GM19351 (cell line): ENCODE data around the gene CCDC187.

Experiments
- ATAC-seq: cut with Tn5 transposase; IDR thresholded peaks from one replicate; pipeline ENCODE4 v1.9.1; 2021; ENCODE audit warnings: mild to moderate bottlenecking, moderate library complexity; ENCODE audit not compliant: unreplicated experiment

Gene CCDC187

DNA sequence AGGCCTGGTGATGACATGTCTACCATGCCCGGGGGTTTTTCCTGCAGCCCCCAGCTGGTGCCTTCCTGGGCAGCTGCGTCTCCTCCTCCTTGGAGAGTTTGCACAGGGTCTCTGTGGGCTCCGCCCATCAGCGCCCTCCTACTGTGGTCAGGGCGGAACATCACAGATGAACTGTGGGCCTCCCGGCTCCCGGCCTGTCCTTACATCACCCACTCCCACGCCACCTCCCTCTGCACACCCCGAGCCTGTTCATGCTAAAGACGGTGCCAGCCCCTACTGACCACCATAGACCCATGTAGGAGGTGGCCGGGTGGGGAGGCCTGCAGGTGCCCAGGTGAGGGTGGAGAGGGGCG lies 36.0 kb upstream of the CCDC187 start:
- ATAC-seq: no peak

DNA sequence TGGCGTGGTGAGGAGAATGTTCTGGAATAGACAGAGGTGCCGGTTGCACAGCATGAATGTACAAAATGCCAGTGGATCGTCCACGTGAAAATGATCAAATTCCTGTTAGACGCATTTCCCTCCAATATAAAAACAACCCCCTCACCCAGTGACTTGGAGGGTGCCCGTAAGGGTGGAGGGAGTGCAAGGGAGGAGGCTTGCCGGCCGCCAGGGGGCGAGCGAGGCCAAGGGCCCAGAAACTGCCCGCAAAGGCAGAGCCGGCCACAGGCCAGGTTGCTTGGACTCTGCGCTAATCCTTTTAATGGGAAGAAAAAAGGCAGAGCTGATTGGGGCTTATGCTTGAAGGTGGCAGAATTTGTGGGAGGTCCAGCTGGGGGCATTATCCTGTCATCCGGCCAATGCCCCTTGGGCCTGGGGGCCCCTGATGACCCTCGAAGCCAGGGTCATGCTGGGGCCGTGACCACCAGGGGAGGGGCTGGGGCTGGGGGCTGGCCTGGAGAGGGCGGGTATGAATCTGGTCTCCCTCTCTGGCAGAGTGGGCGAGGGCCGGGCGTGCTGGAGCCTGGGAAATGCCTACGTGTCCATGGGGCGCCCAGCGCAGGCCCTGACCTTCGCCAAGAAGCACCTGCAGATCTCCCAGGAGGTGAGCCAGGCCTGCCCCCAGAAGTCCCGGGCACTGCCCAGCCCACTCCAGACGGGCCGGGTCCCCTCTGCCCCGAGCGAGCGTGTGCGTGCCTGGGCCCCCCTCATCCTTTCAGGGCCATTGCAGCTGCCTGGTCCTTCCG lies 35.5 kb upstream of the CCDC187 start:
- no peak for ATAC-seq

DNA sequence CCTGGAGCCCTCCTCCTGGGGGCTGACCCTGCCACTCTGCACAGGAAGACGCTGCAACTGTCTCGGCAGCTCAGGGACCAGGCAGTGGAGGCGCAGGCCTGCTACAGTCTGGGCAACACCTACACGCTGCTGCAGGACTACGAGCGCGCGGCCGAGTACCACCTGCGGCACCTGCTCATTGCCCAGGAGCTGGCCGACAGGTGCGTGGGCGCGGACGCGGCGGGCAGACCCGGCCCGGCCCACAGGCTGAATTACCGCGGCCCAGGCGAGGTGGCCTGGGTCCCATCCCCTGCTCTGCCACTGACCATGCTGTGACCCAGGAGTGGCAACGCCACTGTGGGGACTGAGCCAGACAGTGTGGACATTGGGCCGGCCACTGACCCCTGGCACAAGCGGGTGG lies 34.6 kb upstream of the CCDC187 start:
- no peak for ATAC-seq

DNA sequence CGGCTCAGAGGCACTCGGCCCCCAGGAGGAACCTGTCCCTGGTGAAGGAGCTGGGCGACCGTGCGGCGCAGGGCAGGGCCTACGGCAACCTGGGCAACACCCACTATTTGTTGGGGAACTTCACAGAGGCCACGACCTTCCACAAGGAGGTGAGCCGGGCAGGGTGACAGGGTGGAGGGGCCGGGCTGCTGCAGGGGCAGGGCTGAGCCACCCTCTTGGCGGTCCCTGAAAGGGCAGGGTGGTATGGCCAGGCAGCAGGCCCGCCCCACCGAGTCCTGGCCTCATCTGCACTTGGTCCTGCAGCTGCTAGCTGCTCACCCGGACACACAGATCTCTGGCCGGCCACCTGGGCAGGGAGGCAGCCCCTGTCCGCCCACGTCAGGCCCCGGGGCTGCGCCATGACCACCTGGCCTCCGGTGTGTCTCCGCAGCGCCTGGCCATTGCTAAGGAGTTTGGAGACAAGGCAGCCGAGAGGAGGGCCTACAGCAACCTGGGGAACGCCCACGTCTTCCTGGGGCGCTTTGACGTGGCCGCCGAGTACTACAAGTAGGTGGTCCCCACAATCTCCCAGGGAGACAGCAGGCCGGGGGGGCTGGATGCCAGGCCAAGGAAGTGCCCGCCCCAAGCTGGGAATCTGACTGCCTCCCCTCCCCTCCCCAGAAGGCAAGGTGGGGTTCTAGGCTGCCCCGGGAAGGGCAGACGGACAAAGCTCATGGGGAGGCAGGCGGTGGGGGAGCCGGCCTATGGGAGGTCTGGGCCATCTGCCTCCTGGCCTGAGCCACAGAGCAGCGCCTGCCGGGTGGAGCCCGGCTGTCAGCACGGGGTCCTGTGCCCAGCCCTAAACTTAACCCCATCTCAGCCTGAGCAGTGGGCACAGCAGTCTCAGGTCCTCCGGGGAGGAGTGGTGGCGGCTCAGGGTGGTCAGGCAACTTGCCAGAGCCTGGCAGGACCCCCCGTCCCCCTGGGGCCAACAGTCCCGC lies 33.8 kb upstream of the CCDC187 start:
- no peak for ATAC-seq

DNA sequence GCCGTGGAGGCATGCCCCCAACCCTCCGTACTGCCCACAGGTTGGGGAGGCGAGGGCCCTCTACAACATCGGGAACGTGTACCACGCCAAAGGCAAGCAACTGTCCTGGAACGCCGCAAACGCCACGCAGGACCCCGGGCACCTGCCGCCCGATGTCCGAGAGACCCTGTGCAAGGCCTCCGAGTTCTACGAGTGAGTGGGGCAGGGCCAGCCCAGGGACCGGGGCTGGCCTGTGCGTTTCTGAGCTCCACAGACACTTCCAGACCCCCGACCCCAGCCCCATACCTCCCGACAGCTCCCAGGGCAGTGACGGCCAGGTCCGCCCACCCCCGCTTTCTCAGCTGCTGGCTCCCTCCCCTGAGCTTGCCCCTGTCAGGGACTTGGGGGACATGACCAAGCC lies 33.0 kb upstream of the CCDC187 start:
- no peak for ATAC-seq

DNA sequence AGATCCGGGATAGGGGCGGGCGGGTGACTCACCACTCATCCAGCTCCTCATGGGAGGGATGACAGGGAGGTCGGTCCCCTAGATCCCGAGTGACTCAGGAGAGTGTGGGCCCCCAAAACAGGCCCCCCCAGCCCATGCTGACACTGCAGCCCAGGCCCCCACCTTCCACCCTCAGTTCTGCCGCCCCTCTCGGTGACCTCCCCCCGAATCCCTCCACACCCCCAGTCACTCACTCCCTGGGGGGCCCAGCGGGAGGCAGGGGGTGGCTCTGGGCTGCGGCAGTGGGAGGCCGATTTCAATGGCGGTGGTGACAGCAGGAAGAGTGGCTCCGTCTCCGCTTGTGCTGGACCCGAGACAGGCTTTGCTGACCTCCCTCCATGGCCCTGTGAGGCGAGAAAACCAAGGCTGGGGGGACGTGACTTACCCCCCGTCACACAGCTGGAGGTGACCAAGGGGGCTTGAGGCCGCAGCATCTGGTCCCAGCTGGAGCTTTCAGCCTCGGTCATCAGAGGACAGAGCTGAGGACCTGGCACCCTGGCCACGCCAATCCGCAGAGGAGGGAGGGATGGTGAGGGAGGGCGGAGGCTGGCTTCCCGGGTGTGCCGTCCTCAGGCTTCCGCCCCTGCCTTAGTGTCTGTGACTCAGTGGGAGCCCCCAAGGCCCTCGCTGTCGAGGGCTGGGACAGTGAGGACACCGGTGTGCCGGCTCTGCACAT lies 32.4 kb upstream of the CCDC187 start:
- ATAC-seq: no peak

DNA sequence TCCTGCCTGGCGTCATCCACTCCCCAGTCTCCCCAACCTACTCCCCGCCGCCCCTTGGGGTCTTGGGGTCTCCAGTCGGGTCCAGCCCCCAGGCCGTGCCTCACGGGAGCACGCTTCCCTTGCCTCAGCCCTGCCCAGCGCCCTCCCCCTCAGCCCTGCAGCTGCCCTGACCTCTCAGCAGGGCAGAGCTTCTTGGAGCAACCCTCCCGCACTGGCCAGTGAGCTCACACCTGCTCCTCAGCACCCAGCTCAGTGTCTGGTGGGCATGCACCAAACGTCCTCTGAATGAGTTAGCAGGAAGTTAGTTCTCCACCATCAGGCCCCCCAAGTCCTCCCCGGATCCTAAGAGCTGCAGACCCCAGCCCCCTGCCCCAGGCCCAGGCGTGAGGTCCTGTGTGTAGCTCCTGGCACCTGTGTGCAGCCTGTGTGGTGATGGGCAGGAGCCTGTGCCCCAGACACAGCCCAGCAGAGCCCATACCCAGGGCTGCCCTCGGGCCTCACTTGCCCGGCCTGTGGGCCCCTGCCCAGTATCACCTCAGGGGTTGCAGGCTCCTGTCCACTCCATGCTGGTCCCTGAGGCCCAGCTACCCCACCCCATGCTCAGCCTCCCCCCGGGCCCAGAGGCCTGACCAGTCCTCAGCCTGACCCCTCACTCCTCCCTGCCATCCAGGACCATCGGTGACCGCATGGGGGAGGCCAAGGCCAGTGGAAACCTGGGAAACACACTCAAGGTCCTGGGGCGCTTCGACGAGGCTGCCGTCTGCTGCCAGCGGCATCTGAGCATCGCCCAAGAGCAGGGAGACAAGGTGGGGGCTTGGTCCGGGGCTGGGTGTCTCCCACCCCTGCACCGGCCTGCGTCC lies 31.6 kb upstream of the CCDC187 start:
- no peak for ATAC-seq

DNA sequence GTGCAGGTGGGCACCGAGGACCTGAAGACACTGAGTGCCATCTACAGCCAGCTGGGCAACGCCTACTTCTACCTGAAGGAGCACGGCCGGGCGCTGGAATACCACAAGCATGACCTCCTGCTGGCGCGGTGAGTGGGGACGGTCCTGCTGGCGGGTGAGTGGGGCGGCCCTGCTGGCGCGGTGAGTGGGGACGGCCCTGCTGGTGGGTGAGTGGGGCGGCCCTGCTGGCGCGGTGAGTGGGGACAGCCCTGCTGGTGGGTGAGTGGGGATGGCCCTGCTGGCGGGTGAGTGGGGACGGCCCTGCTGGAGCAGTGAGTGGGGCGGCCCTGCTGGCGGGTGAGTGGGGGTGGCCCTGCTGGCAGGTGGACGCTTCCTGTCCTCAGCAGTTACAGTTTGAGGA lies 30.6 kb upstream of the CCDC187 start:
- ATAC-seq: no peak

DNA sequence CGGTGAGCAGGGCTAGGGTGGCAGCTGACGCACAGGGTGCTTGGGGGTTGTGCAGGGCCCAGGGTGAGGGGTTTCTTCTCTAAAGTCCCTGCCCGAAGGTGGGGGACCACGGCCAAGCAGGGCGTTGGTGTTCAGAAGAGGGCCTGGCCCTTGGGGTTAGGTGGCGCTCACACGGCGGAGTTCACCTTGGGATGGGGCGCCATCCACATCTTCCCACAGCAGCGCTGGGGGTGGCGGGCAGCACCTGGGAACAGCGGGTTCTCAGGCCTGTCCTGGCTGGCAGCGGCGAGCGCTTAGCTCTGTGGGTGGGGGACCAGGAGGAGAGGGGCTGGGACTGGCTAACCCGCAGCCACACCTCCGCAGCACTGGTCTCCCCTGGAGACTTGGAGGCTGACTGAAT lies 29.6 kb upstream of the CCDC187 start:
- ATAC-seq: no peak

DNA sequence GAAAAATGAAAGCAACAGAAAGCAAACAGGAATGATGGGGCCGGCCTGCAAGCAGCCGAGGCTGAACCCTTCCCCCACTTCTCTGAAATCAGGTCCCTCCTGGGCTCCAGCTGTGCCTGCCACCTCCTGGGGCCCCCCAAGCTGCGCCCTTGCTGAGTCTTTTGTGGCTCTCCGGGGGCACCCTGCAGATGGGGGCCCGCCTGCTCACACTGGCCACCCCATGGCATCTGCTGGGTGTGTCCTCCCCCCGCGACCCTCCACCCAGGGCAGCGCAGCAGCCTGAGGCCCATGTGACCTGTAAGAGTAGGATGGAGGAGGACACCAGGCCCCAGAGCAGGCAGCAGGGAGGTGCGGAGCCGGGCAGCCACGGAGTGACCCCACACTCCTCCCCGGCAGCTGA lies 29.2 kb upstream of the CCDC187 start:
- ATAC-seq: no peak

DNA sequence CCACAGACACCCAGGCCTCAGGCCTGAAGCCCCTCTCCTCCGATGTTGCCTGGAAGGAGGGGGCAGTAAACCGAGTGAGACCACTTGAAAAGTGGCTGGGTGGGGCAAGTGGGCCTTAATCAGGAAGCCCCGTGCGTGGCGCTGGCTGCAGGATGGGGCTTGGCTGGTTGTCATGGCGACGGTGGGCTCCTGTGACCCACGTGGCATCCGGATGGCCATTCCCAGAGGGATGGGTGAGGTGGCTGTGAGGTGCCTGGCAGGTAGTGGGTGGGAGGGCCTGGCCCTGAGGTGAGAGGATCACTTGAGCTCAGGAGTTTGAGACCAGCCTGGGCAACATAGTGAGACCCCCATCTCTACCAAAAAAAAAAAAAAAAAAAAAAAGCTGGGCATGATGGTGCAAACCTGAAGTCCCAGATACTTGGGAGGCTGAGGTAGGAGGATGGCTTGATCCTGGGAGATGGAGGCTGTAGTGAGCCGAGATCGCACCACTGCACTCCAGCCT lies 28.6 kb upstream of the CCDC187 start:
- ATAC-seq: no peak

DNA sequence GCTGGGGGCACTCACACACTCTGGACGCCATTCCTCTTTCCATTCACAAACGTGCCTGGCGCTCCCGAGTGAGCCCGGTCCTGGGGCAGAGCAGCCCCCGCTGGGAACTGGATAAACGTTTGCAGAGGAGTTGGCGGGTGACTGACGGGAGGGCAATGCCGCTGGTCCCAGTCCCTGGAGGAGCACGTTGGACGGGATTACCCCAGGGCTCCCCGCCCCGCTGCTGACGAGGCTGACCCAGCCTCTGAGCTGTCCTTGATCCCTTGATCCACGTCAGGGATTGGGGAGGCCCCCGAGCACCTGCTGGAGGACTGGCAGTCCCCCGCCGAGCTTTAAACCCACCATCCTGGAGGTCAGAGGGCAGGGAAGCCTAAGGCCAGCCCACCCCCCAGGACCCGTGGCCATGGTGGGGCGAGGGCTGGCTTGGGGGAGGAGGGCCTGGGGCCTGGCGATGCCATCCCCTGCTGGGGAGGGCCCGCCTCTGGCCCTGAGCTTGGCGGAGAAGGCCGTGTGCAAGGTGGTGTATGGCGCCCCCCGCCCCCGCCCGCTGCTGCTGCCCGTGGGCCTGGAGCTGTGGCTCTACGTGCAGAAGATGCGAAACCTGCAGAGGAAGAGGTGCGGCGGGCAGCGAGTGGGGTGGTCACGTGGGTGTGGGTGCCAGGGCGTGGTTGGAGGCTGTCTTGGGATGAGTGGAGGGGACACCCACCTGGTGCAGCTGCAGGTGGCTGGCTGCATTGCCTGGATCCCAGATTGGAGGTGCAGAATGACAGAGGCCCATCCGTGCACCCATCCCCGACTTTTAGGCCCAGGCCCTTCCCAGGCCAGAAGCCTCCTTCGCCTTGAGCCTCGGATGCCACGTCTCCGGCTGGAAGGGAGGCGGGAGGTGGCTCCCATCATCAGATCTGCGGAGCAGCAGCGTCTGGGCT lies 27.9 kb upstream of the CCDC187 start:
- no peak for ATAC-seq

DNA sequence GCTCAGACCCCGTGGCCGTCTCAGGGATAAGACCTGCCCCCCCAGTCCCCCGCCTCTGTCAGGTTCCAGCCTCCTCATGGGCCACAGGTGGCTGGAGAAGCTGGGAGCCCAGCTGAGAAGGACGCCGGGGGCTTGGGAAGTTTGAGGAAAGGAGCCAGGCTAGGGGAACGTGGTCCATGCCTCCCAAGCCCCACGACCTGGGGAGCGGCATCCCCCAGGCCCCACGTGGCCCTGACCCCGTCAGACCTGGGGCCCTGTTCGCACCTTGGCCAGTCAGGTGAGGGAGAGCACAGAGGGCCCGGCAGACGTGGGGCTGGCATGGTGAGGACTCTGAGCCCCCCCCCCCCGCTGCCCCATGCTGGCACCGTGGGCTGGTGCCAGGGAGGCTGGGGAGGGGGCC lies 27.1 kb upstream of the CCDC187 start:
- ATAC-seq: no peak

DNA sequence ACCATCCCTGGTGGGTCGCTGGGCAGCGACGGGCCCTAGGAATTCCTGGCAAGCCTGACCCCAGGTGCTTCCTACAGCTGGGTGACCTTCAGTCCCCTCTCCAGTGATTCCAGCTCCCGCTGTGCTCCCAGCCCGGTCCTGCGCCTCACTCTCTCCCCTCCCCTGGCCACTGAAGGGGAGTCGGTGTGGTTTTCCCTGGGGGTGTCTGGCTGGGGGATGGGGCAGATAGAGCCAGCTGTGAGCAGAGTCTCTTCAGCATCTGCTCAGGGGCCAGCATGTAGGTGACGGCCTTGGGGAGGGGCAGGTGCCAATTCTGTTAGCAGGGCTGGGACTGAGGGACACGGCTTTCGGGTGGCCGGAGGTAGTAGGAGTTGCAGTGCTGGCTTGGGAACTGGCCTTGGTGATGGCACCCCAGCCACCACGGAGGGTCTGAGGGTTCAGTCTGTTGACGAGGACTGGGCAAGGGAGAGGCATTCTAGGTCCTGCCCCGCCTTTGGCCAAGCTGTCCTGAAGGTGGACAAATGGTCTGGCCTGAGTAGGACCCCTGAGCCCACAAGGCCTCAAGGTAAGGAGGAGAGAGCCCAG lies 26.6 kb upstream of the CCDC187 start:
- ATAC-seq: no peak

DNA sequence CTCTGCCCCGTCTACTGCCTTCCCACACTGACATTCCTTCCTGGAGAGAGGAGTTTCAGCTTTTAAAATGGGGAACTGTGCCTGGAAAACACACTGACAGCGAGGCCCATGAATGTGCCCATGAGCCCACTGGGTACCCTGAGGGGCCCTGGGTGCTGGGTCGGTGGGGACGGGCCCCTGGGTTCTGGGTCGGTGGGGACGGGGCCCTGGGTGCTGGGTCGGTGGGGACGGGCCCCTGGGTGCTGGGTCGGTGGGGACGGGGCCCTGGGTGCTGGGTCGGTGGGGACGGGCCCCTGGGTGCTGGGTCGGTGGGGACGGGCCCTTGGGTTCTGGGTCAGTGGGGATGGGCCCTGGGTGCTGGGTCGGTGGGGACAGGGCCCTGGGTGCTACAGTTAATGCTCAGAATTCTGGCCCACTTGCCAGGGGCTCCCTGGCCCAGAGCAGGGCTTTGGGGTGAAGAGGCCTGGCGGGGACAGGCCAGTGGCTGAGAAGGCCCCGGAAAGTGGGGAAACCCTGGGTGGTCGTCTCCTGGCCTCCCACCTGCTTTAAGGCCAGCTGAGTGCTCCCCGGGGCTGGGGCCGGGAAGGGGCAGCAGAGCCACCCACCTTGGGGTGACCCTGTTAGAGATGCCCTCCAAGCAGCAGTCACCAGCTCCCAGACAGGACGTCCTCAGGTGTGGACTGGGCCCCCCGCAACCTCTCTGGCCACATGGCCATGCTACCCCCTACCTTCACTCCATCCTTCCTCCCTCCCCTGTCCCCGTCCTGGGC lies 25.9 kb upstream of the CCDC187 start:
- ATAC-seq: no peak

DNA sequence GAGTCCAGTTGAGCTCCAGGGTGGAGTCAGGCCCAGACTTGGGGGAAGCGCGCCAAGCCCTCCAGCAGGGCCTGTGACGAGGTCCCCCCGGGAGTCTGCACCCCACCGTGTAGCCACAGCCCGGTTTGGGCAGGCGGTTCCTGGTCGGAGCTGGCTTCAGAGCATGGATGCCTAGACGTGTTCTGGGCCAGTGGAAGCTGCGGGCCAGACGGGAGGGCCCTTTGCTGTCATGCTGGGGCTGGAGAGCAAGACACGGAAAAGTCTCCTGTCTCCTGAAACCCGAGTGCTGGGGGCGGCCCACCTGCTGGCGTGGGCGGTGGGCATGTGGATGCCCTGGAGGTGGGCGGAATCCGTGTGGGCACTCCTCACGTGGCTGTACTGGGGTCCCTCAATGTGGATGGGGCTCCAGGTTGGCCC lies 25.3 kb upstream of the CCDC187 start:
- no peak for ATAC-seq

DNA sequence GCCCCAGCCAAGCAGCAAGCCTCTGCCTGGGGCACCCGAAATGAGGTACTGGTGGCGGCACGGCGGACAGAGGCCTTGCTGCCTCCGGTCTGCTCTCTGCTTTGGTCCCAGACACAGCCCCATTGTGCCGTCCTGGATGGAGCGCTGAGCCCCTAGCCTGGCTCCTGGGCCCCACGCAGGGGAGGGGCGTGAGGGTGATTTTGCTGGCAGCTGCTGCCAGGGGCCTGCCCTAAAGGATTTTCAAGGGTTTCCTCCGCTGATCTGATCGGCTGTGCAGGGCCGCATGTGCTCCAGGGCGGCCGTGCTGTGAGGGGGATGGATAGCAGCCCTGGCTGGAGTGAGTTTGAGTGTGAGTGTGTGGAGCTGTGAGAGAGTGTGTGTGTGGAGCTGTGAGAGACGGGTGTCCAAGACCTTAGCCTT lies 24.7 kb upstream of the CCDC187 start:
- ATAC-seq: no peak

DNA sequence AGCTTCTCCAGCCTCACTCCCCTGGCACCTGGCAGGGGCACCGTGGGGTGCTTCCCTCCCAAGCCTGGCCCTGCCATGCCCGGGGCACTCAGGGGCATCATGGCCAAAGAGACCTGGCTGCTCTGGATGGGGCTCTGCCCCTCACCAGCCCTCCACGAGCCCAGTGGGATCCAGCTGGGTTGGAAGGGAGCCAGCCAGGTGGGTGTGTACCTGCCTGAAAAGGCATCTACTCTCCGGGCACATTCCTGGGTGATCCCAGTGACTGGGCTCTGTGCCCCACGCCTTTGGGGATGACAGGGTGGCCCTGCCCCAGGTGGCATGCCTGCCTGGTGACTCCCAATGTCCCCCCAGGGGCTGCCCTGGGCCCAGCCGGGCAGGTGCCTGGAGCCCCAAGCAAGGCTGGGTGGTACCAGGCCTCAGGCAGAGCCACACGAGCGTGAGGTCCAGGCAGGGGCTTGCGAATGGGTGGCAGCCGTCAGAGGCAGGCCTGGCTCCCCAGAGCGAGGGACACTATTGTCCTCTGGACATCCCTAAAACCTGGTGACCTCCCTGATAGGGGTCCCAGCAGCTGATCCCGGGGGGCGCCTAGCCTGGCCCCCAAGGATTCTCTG lies 24.2 kb upstream of the CCDC187 start:
- no peak for ATAC-seq
